Body of pancreas (tissue), 4 donors: Measurements from ENCODE around the gene NEU4.

ENCODE experiments used
- POLR2A ChIP-seq, 3 donors: fragments of 450-650 bp; IDR thresholded peaks; one replicate each; pipeline ENCODE4 v1.6.1; 2016; ENCODE audit warnings: antibody characterized with exemption in 3 of 3, mild to moderate bottlenecking in 2 of 3
- TF ChIP-seq, protein P1 (sequence below), 7 experiments: fragments of 450-650 bp in 4 of 7; fragments of 200-600 bp in 3 of 7; sonication (generic) in 3 of 7; IDR thresholded peaks; one replicate each; pipeline ENCODE4 v1.5.1; 2016 to 2019; ENCODE audit warnings: antibody characterized with exemption in 7 of 7

DNA sequence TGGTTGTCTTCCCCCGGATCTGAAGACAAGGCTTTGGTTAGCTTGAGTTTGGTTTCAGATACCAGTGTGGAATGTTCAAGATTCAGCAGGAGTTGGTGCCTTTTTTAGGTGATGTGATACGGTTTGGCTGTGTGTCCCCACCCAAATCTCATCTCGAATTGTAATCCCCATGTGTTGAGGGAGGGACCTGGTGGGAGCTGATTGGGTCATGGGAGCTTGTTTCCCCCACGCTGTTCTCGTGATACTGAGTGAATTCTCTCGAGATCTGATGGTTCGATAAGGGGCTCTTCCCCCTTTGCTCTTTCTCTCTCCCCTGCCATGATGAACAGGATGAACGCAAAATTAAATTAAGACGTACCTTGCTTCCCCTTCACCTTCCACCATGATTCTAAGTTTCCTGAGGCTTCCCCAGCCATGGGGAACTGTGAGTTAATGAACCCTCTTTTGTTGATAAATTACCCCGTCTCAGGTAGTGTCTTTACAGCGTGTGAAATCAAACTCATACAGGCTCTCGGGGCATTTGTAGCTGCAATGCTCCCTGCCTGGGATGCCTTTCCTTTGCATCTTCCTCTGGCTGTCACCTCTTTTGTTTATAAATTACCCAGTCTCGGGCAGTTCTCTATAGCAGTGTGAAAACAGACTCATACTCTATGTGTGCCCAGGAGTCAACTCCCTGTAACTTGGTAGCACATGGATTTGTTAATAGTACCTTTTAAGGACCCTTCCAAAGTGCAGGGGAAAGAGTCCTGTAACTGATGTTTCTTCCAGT lies 28.4 kb downstream of the NEU4 start:
- no peak for TF ChIP-seq POLR2A (IDR thresholded peaks at IDR 0.05)
- TF ChIP-seq, protein P1, sequence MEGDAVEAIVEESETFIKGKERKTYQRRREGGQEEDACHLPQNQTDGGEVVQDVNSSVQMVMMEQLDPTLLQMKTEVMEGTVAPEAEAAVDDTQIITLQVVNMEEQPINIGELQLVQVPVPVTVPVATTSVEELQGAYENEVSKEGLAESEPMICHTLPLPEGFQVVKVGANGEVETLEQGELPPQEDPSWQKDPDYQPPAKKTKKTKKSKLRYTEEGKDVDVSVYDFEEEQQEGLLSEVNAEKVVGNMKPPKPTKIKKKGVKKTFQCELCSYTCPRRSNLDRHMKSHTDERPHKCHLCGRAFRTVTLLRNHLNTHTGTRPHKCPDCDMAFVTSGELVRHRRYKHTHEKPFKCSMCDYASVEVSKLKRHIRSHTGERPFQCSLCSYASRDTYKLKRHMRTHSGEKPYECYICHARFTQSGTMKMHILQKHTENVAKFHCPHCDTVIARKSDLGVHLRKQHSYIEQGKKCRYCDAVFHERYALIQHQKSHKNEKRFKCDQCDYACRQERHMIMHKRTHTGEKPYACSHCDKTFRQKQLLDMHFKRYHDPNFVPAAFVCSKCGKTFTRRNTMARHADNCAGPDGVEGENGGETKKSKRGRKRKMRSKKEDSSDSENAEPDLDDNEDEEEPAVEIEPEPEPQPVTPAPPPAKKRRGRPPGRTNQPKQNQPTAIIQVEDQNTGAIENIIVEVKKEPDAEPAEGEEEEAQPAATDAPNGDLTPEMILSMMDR (IDR thresholded peaks at IDR 0.05) = no peak
